GM12865 (cell line): Measurements from ENCODE around the gene UBE3A.
"Not testable (repeated sequence)": the region's sequence is repeated elsewhere in the genome, so short reads cannot be mapped to it uniquely, and the experiment has no call there.

ENCODE experiments used
- DNase-seq: peaks from one replicate; pipeline ENCODE4 v3.0.0; 2010; ENCODE audit warnings: low read depth
- H3K4me3 ChIP-seq: 2 replicates; pipeline ENCODE4 v1.5.1; 2011; ENCODE audit warnings: mild to moderate bottlenecking, low read depth, low read length, control low read depth
- CTCF ChIP-seq: IDR thresholded peaks from 2 replicates; pipeline ENCODE4 v1.5.1; 2011; ENCODE audit warnings: low read length, control low read depth, low read depth, inconsistent platforms; ENCODE audit not compliant: insufficient read depth; ENCODE audit errors: missing control alignments

The UBE3A gene

GRCh38 chr15:25456196-25456595 is 17.4 kb upstream of the UBE3A start:
- H3K4me3 ChIP-seq = no peak overlapping the region
- TF ChIP-seq CTCF = no peak
- no peak for DNase-seq

- TF ChIP-seq CTCF = no peak
- DNase-seq = no peak
- H3K4me3 ChIP-seq = no peak overlapping the region
Observed at GRCh38 chr15:25455226-25455625, 16.4 kb upstream of the UBE3A start.

GRCh38 chr15:25454771-25455170 is 15.9 kb upstream of the UBE3A start:
- H3K4me3 ChIP-seq = no peak overlapping the region
- no peak for TF ChIP-seq CTCF
- DNase-seq = no peak

- H3K4me3 ChIP-seq, DNase-seq: not testable (repeated sequence)
Observed at GRCh38 chr15:25453246-25453645, 14.4 kb upstream of the UBE3A start.

GRCh38 chr15:25451501-25451900 is 12.7 kb upstream of the UBE3A start:
- TF ChIP-seq CTCF = no peak
- no peak overlapping the region for H3K4me3 ChIP-seq
- DNase-seq = no peak

GRCh38 chr15:25450163-25450562 is 11.3 kb upstream of the UBE3A start:
- no peak for TF ChIP-seq CTCF
- H3K4me3 ChIP-seq = no peak overlapping the region
- no peak for DNase-seq

GRCh38 chr15:25446076-25446475 is 7.3 kb upstream of the UBE3A start:
- no peak for TF ChIP-seq CTCF
- H3K4me3 ChIP-seq = no peak overlapping the region
- DNase-seq = no peak

GRCh38 chr15:25445412-25445811 is 6.6 kb upstream of the UBE3A start:
- DNase-seq = no peak
- TF ChIP-seq CTCF = no peak
- no peak overlapping the region for H3K4me3 ChIP-seq
